HL-60 (cell line): Measurements from ENCODE around the gene MRPS26.

Experiments used
- DNase-seq, 2 experiments: peaks; one replicate each; pipeline ENCODE4 v3.0.0-alpha.2; 2010 to 2020; ENCODE audit warnings: low read depth in 1 of 2, low spot score in 1 of 2
- H3K27ac ChIP-seq: fragments of 250-450 bp; sonication (Bioruptor Pico); replicated peaks from 2 replicates; pipeline ENCODE4 v1.5.1; 2020; ENCODE audit warnings: mild to moderate bottlenecking, moderate library complexity
- H3K27me3 ChIP-seq: fragments of 250-450 bp; sonication (Bioruptor Pico); 2 replicates; pipeline ENCODE4 v1.5.1; 2021; ENCODE audit warnings: mild to moderate bottlenecking, moderate library complexity; ENCODE audit not compliant: insufficient read depth, poor library complexity, severe bottlenecking
- H3K4me3 ChIP-seq: replicated peaks from 2 replicates; pipeline ENCODE4 v1.5.1; 2011; ENCODE audit warnings: mild to moderate bottlenecking, control low read depth, low read length; ENCODE audit not compliant: insufficient read depth
- CTCF ChIP-seq: IDR thresholded peaks from one replicate; pipeline ENCODE4 v1.5.1; 2011; ENCODE audit warnings: low read length, control low read depth, inconsistent platforms; ENCODE audit not compliant: insufficient read depth
- GABPA ChIP-seq: IDR thresholded peaks from 2 replicates; pipeline ENCODE4 v1.6.1; 2012; ENCODE audit warnings: low read depth
- POLR2AphosphoS5 ChIP-seq: IDR thresholded peaks from 2 replicates; pipeline ENCODE4 v1.6.1; 2012; ENCODE audit warnings: low read depth
- REST ChIP-seq: IDR thresholded peaks from 2 replicates; pipeline ENCODE4 v1.6.1; 2012; ENCODE audit warnings: low read depth; ENCODE audit not compliant: insufficient replicate concordance
- SPI1 ChIP-seq: IDR thresholded peaks from 2 replicates; pipeline ENCODE4 v1.6.1; 2012; ENCODE audit warnings: low read depth, mild to moderate bottlenecking, borderline replicate concordance
- long read RNA-seq: library from polyadenylated mRNA; unstranded; transcript quantifications from one replicate; pipeline ENCODE4 v2.0.0, GENCODE V29; 2020

Gene MRPS26
- long read RNA-seq, transcript MRPS26-201 (4 exons, 1,127 nt): major isoform, 213 of 253 reads
- long read RNA-seq, partial matches to known transcripts: 30 of 253 reads
- long read RNA-seq, other reads (novel, unspliced or antisense): 10 of 253 reads

GRCh38 chr20:3045816-3046676 lies at the start of gene MRPS26:
Gene MRPS26, plus strand, starts transcription at chr20:3046052. Its CDS starts 17 bp downstream, at chr20:3046069.
- DNase-seq: peak; percentile 82 to 89
- Histone ChIP-seq H3K4me3 (peak within 1 kb of the TSS; percentile 79), H3K27me3 (no peaks in the 10 kb centered on the region), H3K27ac (peak within 1 kb of the TSS; percentile 95)
- TF ChIP-seq GABPA (peak; percentile 74), REST (peak; percentile 6), SPI1 (no peak), CTCF (no peak), POLR2AphosphoS5 (peak; percentile 6; the same call in 1 of the 2 replicates)

- H3K4me3 ChIP-seq: no peak overlapping the region
These were observed 47.1 kb upstream of the MRPS26 start for GRCh38 chr20:2998728-2999127.

More at GRCh38 chr20:2998728-2999127, 47.1 kb upstream of the MRPS26 start:
- TF ChIP-seq SPI1 (no peak), REST (no peak), GABPA (no peak), CTCF (no peak), POLR2AphosphoS5 (no peak)
- Histone ChIP-seq H3K27ac (no peak overlapping the region), H3K27me3 (no peaks in the 10 kb centered on the region)
- no peak for DNase-seq
